Right cardiac atrium (tissue), 5 donors: ENCODE results near the gene GCLC. TPM values are rescaled to one million over a fixed set of nuclear protein-coding genes. Genes with fewer than 3 reads are reported as not detected.

Source experiments
- ATAC-seq, 2 donors: fragments of 200-7000 bp; cut with Tn5 transposase; one replicate each; pipeline versions ENCODE4 v1.8.0 to v1.9.1; 2020; ENCODE audit warnings: moderate library complexity in 2 of 2, mild to moderate bottlenecking in 1 of 2
- DNase-seq, 3 donors: peaks; one replicate each; pipeline ENCODE4 v3.0.0-alpha.2; 2020
- H3K27ac ChIP-seq: one replicate; pipeline ENCODE4 v1.5.1; 2013; ENCODE audit warnings: mild to moderate bottlenecking, low read length, control low read depth, moderate library complexity
- H3K27me3 ChIP-seq: one replicate; pipeline ENCODE4 v1.6.1; 2013; ENCODE audit not compliant: control insufficient read depth, insufficient read depth
- H3K4me1 ChIP-seq: one replicate; pipeline ENCODE4 v1.6.1; 2013; ENCODE audit warnings: low read length; ENCODE audit not compliant: control insufficient read depth, insufficient read depth
- H3K4me3 ChIP-seq: one replicate; pipeline ENCODE4 v1.5.1; 2013; ENCODE audit warnings: low read length, control low read depth
- H3K9me3 ChIP-seq: one replicate; pipeline ENCODE4 v1.6.1; 2013; ENCODE audit warnings: low read length; ENCODE audit not compliant: control insufficient read depth
- WGBS: extraction: QIAGEN DNeasy Blood & Tissue Kit; methylation state at CpG from one replicate; pipeline ENCODE4 v1.1.7; 2013; 5-methylcytosine and 5-hydroxymethylcytosine counted together
- intact Hi-C, 4 donors: fragments of 100-400 bp; cut with DNase I; formaldehyde crosslinking; loops; one replicate each; pipeline versions ENCODE4 v1.11.0 to v1.14.0; 2022 to 2023
- polyA plus RNA-seq: library from polyadenylated mRNA; stranded (reverse); fragments of 200-250 nt; gene quantifications from one replicate; pipeline ENCODE4 v1.2.3, GENCODE V29; 2013
- total RNA-seq, 4 donors: library from RNA; stranded (reverse); fragmentation: NEBNext Ultra II Directional; extraction: Animal tissue kit (Norgen Biotek cat#: 25700); gene quantifications; one replicate each; pipeline ENCODE4 v1.2.1, GENCODE V29; 2021
- donor health status: healthy with polysubstance abuse.
- donor health status: DM: no; HTN: yes; CAD: no.
- donor health status: DM: no; HTN: no; CAD: no.
- donor health status: DM: no; HTN: yes; CAD: no; lungs with severe emphysema.
- donor health status: DM: yes; HTN: yes; CAD: no.

The GCLC gene
- total and polyA plus RNA-seq, 5 donors = 9.8 to 29.9 (median 22.2) TPM

DNA sequence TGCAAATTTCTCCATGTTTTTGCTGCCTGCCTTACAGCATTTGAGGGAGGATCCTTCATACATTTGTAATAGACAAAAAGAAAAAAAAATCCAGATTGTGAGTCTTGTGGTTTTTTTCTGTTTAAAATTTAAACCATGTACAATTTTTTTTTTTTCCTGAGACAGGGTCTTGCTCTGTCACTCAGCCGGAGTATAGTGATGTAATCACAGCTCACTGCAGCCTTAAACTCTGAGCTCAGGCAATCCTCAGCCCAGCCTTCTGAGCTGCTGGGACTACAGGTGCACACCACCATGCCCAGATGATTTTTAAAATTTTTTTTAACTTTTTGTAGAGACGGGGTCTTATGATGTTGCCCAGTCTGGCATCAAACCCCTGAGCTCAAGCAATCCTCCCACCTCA, 97.0 kb downstream of the GCLC start:
- intact Hi-C loops = no loop called here
- DNase-seq = no peak
- H3K9me3 ChIP-seq = no peaks in the 10 kb centered on the region
- no peak overlapping the region for H3K4me3 ChIP-seq
- no peaks in the 10 kb centered on the region for H3K27me3 ChIP-seq
- 94% methylated on average over 2 of the region's 2 CpGs for WGBS
- H3K4me1 ChIP-seq = no peaks in the 10 kb centered on the region
- no peak overlapping the region for H3K27ac ChIP-seq
- no peak for ATAC-seq

Other genes starting within 250 kb of the GCLC start
- 10 to 100 TPM; 30.7 to 59.0 (median 38.7) TPM for gene ELOVL5, start 196.2 kb downstream of the GCLC start, total RNA-seq
- 27.6 TPM for gene ELOVL5, start 196.2 kb downstream of the GCLC start, polyA plus RNA-seq
- gene KLHL31, start 120.7 kb upstream of the GCLC start, total RNA-seq = 100 to 1,000 TPM; 191 to 273 (median 234) TPM
- gene KLHL31, start 120.7 kb upstream of the GCLC start, polyA plus RNA-seq = 118 TPM
- gene LRRC1, start 249.9 kb upstream of the GCLC start, total RNA-seq = 1 to 10 TPM; 1.9 to 3.6 (median 3.3) TPM
- gene LRRC1, start 249.9 kb upstream of the GCLC start, polyA plus RNA-seq = 2.3 TPM